ENCODE results near the gene SHC3.

DNA sequence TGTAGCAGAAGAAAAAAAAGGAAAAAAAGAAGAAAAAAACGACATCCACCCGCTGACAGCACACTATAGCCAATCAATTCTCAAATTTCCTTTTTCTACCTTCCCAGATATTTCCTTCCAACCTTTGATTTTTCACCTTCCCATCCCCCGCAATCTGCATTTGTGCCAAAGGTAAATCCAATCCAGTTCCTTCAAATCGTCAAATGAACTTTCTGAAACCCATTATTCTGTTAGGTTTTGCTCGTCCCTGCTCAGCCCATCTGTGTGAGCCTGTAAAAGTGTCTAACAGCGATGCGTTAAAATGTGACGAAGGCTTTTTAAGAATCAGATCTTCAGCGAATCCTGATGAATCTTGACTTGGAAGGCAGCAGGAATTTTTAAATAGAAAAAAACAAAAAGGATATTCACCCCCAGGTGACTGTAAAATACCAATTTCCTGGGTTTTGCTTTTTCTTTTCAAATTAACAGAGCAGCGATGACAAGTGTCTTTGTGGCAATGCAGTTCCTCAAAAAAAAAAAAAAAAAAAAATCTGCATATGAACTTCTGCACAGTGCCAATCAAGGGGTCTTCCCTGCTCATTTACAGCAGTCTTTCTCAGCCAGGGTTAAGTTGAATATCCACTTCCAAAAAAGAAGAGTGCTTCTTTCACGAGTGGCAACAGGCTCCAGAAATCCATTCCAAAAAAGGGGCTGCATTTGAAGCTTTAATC, 367 bp upstream of the SHC3 start:
- no peak for TF ChIP-seq POLR2A (IDR thresholded peaks at IDR 0.05)
- TF ChIP-seq CTCF (IDR thresholded peaks at IDR 0.05): no peak
- no peak for TF ChIP-seq EP300 (IDR thresholded peaks at IDR 0.05)
